B cell (primary cell): Measurements from ENCODE around the gene RIN2.

Source experiments
- CTCF ChIP-seq: fragments of 200-600 bp; IDR thresholded peaks from one replicate; pipeline ENCODE4 v1.8.0; 2022; ENCODE audit warnings: antibody characterized with exemption, mild to moderate bottlenecking
- EZH2 ChIP-seq: IDR thresholded peaks from 2 replicates; pipeline ENCODE4 v1.6.1; 2012; ENCODE audit warnings: borderline replicate concordance, low read depth, mild to moderate bottlenecking, moderate library complexity, low read length; ENCODE audit not compliant: insufficient read depth, poor library complexity, severe bottlenecking

- TF ChIP-seq CTCF, result no peak
- no peak for TF ChIP-seq EZH2
Observed at GRCh38 chr20:19778404-19778803, 20.3 kb downstream of the RIN2 start.
